Right lobe of liver (tissue), 4 donors: ENCODE results near the gene MSH3.
A peak's percentile ranks its signal among the peaks of the same experiment; 100 is the strongest.

Experiments used
- POLR2A ChIP-seq: fragments of 450-650 bp; IDR thresholded peaks from one replicate; pipeline ENCODE4 v1.6.1; 2017; ENCODE audit warnings: antibody characterized with exemption, mild to moderate bottlenecking
- TF ChIP-seq, protein P1 (sequence below), 4 donors: fragments of 200-600 bp in 3 of 4; fragments of 450-650 bp in 1 of 4; IDR thresholded peaks; one replicate each; pipeline versions ENCODE4 v1.5.1 to v1.8.0; 2016 to 2022; ENCODE audit warnings: antibody characterized with exemption in 4 of 4, mild to moderate bottlenecking in 2 of 4
- donor health status: DM: no; HTN: no; CAD: no.
- donor health status: DM: no; HTN: no; CAD: no.
- donor health status: DM: no; HTN: yes; CAD: no.

- TF ChIP-seq, protein P1, sequence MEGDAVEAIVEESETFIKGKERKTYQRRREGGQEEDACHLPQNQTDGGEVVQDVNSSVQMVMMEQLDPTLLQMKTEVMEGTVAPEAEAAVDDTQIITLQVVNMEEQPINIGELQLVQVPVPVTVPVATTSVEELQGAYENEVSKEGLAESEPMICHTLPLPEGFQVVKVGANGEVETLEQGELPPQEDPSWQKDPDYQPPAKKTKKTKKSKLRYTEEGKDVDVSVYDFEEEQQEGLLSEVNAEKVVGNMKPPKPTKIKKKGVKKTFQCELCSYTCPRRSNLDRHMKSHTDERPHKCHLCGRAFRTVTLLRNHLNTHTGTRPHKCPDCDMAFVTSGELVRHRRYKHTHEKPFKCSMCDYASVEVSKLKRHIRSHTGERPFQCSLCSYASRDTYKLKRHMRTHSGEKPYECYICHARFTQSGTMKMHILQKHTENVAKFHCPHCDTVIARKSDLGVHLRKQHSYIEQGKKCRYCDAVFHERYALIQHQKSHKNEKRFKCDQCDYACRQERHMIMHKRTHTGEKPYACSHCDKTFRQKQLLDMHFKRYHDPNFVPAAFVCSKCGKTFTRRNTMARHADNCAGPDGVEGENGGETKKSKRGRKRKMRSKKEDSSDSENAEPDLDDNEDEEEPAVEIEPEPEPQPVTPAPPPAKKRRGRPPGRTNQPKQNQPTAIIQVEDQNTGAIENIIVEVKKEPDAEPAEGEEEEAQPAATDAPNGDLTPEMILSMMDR (IDR thresholded peaks at IDR 0.05): peak; percentile 77 to 91 (median 90)
- no peak for TF ChIP-seq POLR2A
Observed at GRCh38 chr5:80672140-80672736, 17.8 kb downstream of the MSH3 start.
